ENCODE results near the gene FPGS. TPM values are rescaled to one million over a fixed set of nuclear protein-coding genes. Genes with fewer than 3 reads are reported as not detected.
A peak's percentile ranks its signal among the peaks of the same experiment; 100 is the strongest.

The FPGS gene
- total RNA-seq, 2 donors from 2014 or later: 40.4 to 59.5 TPM

DNA sequence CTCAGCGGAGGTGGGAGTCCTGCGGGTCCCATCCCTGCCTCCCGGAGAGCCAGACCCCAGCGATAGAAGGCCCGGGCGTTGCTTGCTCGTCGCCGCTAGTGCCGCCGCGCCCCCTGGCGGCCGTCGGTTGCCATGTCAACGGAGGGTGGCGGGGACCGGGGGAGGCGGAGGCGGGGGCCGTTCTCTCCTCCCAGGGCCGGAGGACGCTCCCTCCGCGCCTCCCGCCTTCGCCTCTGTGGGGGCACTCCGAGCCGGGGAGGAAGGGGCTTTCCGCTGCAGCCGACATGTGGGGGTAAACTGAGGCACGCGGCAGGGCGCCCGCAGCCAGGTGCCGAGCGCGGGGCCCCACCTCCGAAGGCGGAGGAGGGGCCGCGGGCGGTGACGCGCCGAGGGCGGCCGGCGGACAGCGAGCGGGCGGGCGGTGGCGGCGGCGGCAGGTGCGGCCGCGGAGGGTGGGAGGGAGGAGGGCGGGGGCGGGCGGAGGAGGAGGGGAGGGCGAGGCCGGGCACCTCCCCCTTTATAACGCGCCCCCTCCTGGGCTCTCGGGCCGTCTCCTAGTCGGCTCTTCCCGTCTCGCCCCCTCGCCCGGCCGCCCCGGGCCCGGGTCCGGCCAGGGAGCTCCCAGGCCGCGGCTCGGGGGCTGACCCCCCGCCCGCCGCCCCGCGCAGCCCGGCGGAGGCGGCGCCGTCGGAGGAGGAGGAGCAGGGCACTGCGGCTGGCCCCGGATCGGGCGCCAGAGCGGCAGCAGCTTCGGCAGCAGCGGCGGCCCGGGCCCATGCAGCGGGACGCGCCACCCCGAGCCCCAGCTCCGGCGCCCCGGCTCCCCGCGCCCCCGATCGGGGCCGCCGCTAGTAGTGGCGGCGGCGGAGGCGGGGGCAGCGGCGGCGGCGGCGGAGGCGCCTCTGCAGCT is 17.4 kb upstream of the FPGS start:
- intact Hi-C loops (cut with DNase I): loop anchor here in 1 of 2 donors (2.0 to 5.0 kb wide), 2 partner anchors 50 to 87 kb away; partner anchors contain the start of gene TOR2A
- peak; percentile 91 for DNase-seq
- ATAC-seq: peak; percentile 62 to 64

DNA sequence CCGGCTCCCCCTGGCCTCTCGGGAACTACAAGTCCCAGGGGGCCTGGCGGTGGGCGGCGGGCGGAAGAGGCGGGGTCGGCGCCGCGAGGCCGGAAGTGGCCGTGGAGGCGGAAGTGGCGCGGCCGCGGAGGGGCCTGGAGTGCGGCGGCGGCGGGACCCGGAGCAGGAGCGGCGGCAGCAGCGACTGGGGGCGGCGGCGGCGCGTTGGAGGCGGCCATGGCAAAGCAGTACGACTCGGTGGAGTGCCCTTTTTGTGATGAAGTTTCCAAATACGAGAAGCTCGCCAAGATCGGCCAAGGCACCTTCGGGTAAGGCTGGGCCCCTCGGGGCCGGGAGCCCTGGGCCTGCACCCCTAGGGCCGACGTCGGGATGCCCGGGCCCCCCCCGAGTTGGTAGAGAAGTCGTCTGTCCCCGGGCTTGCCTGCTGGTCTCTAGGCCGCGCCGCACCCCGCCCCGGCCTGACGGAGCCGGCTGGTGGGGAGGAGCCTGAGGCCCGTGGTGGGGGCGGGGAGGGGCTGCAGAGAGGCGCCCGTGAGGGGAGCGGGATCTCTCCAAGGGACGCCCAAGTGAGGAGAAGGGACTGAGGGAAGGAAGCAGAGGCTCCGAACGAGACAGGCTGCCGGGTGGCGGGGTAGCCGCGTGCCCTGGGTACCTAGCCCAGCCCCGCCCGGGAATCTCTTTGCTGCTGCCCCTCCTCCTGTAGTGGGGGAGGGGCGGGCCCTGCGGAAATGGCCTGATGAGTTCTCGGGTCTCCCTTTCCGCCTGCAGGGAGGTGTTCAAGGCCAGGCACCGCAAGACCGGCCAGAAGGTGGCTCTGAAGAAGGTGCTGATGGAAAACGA is 16.5 kb upstream of the FPGS start, which contains the start of gene CDK9:
TSS of gene CDK9 (plus strand) at position 102 of the 840 bp plus-strand sequence. CDS start at position 217, 115 bp downstream.
- intact Hi-C loops (cut with DNase I): loop anchor here in 1 of 2 donors (2.0 to 5.0 kb wide), 2 partner anchors 51 to 86 kb away; partner anchors contain the start of gene TOR2A
- DNase-seq (peak; percentile 92), ATAC-seq (peak; percentile 81 to 91)

DNA sequence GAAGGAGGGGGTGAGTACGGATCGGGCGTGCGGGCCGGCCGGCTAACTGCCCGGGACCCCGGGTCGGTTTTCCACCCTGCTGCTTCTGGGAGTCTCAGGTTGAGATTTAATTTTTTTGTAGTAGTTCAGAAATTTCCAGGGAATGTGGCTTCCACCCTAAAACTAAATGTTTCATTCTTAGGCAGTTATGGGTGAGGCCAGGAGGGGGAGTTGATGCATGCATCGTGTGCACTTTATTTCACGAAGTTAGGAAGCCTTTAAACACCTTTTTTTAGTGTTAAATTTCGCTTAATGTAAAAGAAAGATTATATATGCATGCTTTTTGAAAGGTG is 15.9 kb upstream of the FPGS start:
- intact Hi-C loops (cut with DNase I): loop anchor here in 1 of 2 donors (5.0 kb wide), 1 partner anchor 86 kb away; no protein-coding TSS in a partner anchor
- ATAC-seq (no peak), DNase-seq (no peak)

DNA sequence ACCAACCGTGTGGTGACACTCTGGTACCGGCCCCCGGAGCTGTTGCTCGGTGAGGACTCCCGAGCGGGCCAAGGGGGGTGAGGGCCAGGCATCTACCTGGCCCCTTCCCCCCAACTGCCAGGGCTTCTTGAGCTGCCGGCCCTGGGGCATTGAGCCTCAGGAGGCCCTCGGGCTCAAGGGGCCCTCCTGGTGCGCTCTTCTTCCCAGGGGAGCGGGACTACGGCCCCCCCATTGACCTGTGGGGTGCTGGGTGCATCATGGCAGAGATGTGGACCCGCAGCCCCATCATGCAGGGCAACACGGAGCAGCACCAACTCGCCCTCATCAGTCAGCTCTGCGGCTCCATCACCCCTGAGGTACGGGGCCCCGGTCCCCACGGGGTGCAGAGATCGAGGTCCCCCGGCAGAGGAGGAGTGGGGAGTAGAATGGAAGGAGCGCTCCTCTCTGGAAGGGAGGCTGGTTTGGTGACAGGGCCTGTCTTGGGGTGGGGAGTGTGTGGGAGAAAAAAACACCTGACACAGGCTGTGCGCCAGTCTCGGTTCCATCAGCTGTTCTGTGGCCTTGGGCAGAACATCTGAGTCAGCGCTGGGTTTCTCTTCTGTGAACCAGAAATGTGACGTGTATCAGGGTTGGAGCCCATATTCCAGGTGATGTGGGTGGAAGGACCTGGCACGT is 14.2 kb upstream of the FPGS start:
- no peak for ATAC-seq
- DNase-seq: no peak
- intact Hi-C loops (cut with DNase I): loop anchor here in 1 of 2 donors (5.0 kb wide), 1 partner anchor 84 kb away; no protein-coding TSS in a partner anchor

DNA sequence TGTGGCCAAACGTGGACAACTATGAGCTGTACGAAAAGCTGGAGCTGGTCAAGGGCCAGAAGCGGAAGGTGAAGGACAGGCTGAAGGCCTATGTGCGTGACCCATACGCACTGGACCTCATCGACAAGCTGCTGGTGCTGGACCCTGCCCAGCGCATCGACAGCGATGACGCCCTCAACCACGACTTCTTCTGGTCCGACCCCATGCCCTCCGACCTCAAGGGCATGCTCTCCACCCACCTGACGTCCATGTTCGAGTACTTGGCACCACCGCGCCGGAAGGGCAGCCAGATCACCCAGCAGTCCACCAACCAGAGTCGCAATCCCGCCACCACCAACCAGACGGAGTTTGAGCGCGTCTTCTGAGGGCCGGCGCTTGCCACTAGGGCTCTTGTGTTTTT is 13.5 kb upstream of the FPGS start:
- DNase-seq (no peak), ATAC-seq (no peak)
- intact Hi-C loops (cut with DNase I): loop anchor here in 1 of 2 donors (5.0 kb wide), 1 partner anchor 83 kb away; no protein-coding TSS in a partner anchor

DNA sequence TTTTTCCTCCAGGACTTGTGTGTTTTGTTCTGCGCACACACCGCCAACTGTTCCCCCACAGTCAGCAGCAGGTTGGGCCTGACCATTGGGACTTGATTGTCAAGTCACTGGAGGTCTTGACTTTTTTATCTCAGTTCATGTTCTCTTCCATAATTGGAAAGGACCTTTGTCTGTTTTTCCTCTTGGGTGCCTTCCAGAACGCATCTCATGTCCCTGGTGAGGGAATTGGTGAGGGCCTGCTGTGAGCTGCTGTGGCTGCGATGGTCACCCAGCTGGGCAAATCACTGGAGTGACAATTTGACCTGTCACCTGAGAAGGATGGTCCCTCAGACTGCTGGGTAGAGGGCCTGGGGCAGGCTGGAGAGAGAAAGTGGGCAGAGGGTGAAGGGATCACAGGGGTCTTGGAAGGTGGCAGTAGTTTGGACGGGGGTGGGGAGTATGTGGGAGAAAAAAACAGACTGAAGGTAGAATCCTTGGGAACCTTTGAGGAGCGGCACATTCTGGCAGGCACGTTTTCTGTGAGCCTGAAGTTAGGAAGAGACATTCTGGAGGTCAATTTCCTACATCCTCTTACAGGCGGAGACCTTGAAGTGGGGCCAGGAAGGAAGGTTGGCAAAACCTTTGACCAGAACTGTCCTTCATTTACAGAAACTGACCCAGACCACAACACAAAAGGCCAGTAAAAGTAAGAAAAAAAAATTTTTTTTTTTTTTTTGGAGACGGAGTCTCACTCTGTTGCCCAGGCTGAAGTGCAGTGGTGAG is 12.4 kb upstream of the FPGS start:
- no peak for ATAC-seq
- no peak for DNase-seq
- intact Hi-C loops (cut with DNase I): no loop called here

DNA sequence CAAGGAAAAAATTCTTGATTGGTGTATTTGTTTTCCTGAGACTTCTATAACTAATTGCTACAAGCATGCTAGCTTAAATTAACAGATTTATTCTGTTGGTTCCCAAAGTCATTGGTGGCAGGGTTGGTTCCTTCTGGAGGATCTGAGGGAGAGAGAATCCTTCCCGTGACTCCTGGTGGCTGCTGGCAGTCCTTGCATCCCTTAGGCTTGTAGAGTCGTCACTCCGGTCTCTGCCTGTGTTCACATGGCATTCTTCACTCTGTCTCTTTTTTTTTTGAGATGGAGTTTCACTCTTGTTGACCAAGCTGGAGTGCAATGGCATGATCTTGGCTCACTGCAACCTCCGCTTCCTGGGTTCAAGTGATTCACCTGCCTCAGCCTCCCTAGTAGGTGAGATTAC is 11.6 kb upstream of the FPGS start:
- DNase-seq (no peak), ATAC-seq (no peak)
- intact Hi-C loops (cut with DNase I): no loop called here

DNA sequence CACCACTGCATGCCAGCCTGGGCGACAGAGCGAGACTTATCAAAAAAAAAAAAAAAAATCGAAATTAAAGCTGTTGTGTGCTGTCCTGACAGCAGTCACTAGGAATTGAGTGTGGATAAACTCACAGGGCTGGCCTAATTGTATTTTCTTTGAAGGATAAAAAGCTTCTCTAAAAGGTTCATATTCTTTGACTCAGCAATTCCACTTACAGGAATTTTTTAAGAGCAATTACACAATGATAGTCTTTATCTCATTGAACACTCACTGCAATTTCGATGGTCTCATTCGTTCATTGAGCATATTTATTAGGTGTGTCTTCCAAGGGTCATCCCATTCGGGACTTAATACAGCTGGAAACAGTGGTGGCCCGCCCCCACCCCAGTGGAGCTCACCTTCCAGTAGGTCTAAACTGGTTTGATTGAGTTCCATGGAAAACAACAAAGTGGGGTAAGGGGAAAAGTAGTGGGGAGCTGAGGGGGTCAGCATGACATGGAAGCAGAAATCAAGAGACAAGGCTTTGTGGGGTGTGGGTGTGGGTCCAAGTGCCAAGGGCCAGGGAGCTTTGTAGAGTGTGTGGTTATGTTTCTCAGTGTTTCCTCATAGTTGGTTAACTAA is 10.2 kb upstream of the FPGS start:
- DNase-seq (no peak), ATAC-seq (no peak)
- intact Hi-C loops (cut with DNase I): no loop called here

DNA sequence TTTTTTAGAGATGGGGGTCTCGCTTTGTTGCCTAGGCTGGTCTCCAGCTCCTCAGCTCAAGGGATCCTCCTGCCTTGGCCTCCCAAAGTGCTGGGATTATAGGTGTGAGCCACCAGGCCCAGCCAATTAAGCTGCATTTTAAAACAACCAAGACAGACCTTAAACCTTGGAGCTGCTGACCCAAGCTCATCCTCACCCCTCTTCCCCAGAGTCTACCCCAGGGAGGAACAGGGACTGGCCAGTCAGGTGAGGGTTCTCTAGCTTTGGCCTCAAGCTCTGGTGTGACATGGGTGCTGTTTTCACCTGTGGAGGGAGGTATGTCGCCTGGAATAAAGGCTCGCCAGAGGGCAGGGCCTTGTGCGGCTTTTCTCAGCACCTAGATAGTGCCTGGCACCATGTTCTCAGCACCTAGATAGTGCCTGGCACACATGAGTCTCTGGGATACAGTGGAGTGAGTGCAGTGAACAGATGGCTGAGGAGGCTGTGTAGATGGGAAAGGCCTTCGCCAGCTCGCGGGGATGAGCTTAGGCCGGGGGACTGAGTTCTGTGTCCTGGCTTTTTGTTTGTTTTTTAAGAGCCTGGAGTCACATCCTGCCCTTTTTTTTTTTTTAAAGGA is 9.5 kb upstream of the FPGS start:
- ATAC-seq (no peak), DNase-seq (no peak)
- intact Hi-C loops (cut with DNase I): no loop called here

DNA sequence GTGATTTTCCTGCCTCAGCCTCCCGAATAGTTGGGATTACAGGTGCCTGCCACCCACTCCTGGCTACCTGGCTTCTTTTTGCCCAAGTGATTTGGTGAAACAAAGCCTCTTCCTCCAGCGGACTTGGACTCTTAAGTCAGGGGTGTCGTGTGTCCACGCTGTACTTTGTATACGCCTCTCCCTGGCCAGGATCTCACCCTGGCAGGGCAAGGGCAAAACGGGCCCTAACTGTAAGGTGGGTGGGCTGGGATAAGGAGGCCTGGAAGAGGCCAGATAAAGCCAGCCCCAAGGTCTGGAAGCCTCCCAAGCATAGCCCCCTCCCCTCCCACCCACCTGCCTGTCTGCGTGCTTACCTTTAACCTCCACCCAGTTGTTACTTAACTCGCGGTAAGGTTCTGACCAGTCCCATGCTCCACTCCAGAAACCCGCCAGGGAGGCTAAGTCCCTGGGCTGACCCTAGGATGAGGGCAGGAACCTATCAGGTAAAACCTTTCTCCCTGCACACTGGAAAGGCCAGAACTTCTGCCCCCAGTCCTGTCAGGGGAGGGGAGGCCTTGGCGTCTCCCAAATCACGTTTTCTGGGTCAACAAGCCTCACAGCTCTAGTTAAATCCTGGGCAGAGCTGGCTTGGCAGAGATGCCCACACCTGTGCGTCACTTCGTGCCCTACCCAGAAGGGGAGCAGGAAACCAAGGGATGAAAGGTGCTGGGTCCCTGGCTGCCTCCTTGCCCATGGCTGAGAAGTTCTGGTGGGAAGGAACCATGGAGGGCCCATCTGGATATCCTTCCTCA is 8.5 kb upstream of the FPGS start:
- intact Hi-C loops (cut with DNase I): no loop called here
- ATAC-seq (no peak), DNase-seq (no peak)

DNA sequence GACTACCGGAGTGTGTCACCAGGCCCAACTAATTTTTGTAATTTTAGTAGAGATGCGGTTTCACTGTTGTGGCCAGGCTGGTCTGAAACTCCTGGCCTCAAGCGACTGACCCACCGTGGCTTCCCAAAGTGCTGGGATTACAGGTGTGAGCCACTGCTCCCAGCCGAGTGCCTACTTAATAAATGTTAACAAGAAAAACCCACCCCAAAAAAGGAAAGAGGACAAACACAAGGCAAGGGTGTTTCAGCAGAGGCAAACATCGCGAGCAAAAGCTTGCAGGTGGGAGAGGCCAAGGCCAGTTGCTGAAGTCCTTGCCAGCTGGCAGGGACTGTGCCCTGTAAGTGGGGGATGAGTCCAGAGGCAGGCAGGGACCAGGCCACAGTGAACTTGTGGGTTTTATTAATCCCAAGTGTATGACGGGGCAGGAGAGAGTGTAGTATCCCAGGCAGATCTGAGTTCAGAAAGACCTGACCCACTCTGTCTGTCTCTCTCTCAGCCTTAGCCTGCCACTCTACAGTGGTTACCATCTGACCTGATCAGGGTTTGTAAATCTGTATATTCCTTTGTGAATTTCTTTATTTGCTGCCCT is 6.4 kb upstream of the FPGS start:
- DNase-seq (peak; percentile 68), ATAC-seq (peak; percentile 67 to 82)
- intact Hi-C loops (cut with DNase I): no loop called here

DNA sequence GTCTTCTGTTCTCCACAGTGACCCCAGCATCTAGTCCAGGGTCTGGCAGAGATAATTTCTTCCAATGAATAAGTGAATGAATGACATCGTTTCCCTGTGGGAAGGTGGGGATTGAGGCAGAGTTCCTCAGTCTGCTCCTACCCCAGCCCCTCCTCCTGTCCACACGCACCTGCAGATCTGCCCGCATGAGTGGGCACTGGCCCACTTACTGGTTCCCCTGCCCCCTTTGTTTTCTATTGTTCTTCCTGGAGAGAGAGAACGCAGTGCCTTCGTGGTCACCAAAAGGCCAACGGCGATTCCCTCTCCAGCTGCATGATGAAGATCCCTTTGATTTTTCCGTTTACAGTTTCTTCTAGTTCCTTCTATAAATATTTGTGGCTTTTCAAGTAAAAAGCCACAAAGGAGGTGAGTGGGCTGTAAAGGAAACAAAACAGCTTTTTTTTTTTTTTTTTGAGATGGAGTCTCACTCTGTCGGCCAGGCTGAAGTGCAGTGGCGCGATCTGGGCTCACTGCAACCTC is 5.8 kb upstream of the FPGS start:
- ATAC-seq (no peak), DNase-seq (no peak)
- intact Hi-C loops (cut with DNase I): no loop called here

DNA sequence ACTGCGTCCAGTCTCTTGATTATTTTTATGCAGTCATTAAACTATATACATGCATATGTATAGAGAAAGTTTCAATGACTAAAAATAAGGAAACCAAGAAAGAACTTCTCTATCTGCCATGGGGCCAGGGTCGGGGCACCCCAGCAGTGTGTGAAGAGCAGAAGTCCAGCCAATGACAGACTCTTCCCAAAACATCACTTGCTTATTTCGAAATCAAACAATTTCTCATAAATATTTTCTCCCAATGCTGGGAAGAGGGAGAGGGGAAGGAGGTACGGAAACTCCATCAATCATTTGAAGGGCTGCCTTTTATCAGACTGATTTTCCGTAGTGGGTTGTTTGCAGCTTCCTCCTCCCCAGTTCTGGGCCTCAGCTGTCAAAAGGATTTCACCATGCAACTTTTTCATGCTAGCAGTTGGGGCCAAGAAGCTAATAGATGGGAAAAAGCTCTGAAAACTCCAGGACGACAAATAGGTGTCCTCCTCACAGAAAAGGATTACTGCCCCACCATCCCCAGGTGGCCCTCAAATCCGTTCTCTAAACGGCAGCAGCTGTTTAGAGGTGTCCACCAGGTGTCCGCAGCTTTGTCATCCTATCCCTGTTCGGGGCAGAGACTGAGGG is 617 bp upstream of the FPGS start:
- ATAC-seq (peak in 1 of 2 donors; percentile 3), DNase-seq (no peak)
- intact Hi-C loops (cut with DNase I): loop anchor here (5.0 to 10.0 kb wide), 2 partner anchors 65 to 73 kb away; partner anchors contain the start of gene AK1 (in 1 of the 2)

DNA sequence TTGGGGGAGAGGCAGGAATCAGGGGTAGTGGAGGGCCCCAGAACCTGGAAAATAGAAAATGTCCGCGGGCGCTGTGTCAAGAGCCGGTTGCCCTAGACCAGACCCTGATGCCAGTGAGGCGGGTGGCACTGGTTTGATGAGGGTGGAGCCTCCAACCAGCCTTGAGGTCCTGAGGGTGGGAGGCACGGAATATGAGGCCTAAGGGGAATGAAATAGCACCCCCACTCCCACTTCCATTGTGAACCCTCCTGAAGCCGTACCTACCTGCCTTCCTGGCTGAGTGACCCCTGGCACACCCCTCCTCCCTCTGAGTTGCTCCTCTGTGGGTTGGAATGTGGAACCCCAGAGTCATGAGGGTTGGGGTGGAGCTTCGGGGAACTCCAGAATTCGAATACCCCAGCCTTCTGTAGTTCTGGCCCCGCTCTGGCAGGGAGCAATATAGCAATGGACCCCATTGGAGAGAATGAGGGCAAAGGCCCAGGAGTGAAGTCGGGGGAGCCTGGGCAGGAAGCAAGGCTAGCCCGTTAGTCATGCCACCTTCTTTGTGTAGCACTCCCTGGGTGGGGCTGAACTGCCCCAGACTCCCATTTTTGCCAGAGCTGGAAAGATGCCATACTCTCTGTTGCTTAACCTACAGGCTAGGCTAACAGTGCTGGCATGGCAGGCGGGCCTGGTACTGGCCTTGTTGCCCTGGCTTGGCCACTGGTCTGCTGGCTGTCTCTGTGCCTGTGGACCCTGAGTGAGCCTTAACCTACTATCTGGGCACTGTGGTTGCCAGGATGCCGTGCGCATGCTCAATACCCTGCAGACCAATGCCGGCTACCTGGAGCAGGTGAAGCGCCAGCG is 1.0 kb downstream of the FPGS start:
- DNase-seq (no peak), ATAC-seq (peak; percentile 8 to 14)
- intact Hi-C loops (cut with DNase I): loop anchor here (5.0 to 10.0 kb wide), 2 partner anchors 64 to 71 kb away; partner anchors contain the start of gene AK1 (in 1 of the 2)

DNA sequence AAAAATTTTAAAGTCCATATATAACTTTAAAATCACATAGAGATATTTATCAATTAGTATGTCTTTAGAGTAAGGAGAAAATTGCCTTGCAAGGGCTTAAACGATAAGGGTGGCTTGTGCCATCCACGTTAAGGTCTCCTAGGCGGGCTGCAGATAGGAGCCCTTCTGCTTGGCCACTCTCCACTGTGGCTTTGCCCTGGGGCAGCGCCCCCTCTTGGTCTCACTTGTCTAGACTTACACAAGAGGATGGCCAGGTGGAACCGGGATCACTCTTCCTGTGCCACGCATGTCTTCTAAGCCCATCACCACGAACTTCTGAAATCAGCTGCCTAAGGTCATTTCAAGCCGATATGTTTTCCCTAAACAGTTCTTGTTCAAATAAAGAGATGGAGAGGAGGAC is 2.9 kb downstream of the FPGS start:
- no peak for ATAC-seq
- intact Hi-C loops (cut with DNase I): loop anchor here in 1 of 2 donors (10.0 kb wide), 1 partner anchor 69 kb away; the partner anchor contains the start of gene AK1
- DNase-seq: no peak
